Measurements from ENCODE around the gene CGN.

CGN gene

GRCh38 chr1:151540021-151540981, 29.1 kb downstream of the CGN start, which contains the start of gene TUFT1:
TUFT1 (plus strand) TSS chr1:151540309; CDS start chr1:151540367, 58 bp downstream.
- in situ Hi-C loops (cut with MboI; ENCODE audit: low pct_unique_long_range_greater_than_20kb, low sequenced_read_pairs), result no loop called here
- peak; percentile 96 for DNase-seq

GRCh38 chr1:151540982-151541377, 29.8 kb downstream of the CGN start:
- peak; percentile 54 for DNase-seq

DNA sequence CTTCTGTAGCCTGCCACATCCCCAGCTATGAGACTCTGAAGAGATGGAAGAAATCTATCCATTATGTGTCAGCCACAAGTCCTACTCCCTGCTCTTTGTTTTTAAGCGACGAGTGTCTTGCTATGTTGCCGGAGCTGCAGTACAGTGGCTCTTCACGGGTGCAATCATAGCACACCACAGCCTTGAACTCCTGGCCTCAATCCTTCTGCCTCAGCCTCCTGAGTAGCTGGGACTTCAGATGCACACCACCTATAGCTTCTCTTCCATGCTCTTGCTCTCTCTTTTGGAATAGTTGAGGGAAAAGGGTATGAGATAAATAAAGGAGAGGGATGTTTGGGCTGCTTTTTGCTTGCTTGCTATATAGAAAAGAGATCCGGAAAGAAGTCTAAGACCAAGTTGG, 30.6 kb downstream of the CGN start:
- no peak for DNase-seq
- in situ Hi-C loops (cut with MboI; ENCODE audit: low pct_unique_long_range_greater_than_20kb, low sequenced_read_pairs), result no loop called here

More at GRCh38 chr1:151540982-151541377, 29.8 kb downstream of the CGN start:
- in situ Hi-C loops (cut with MboI; ENCODE audit: low pct_unique_long_range_greater_than_20kb, low sequenced_read_pairs), result no loop called here

GRCh38 chr1:151542710-151543129, 31.5 kb downstream of the CGN start:
- DNase-seq, result no peak
- in situ Hi-C loops (cut with MboI; ENCODE audit: low pct_unique_long_range_greater_than_20kb, low sequenced_read_pairs), result no loop called here

GRCh38 chr1:151545542-151545941, 34.4 kb downstream of the CGN start:
- in situ Hi-C loops (cut with MboI; ENCODE audit: low pct_unique_long_range_greater_than_20kb, low sequenced_read_pairs), result no loop called here

DNA sequence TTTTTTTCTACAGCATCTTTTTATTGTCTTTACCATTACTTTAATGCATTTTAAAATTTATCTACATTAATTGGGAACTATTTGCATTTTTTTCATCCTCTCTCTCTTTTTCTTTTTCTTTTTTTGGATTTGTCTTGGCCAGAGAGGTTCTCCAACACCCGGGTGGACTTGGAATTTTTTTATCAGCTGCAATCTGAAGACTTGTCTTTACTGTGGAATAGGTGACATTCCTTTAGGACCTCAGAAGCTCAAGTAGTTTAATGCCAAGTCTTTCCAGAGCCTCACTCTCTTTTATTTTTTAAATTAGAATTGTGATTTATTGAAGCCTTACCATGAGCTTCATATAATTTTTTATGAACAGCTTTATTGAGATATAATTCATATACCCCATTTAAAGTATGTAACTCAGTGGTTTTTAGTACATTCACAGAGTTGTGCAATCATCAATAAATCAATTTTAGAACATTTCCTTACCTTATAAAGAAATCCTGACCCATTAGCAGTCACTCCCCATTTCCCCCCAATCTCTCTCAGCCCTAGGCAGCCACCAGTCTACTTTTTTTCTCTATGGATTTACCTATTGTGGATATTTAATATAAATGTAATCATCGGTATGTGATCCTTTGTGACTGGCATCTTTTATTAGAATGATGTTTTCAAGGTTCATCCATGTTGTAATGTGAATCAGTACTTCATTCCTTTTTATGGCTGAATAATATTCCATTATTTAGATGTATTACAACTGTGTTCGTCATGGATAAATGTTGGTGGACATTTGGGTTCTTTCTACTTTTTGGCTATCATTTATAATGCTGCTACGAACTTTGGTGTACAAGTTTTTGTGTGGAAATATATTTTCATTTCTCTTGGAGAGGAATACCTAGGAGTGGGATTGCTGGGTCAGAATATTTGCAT, 35.1 kb downstream of the CGN start:
- DNase-seq, result no peak
- in situ Hi-C loops (cut with MboI; ENCODE audit: low pct_unique_long_range_greater_than_20kb, low sequenced_read_pairs), result no loop called here

More at GRCh38 chr1:151545542-151545941, 34.4 kb downstream of the CGN start:
- no peak for DNase-seq

GRCh38 chr1:151547119-151547899, 36.1 kb downstream of the CGN start:
- DNase-seq, result peak; percentile 16
- in situ Hi-C loops (cut with MboI; ENCODE audit: low pct_unique_long_range_greater_than_20kb, low sequenced_read_pairs), result no loop called here

- in situ Hi-C loops (cut with MboI; ENCODE audit: low pct_unique_long_range_greater_than_20kb, low sequenced_read_pairs), result no loop called here
- DNase-seq, result no peak
Observed at GRCh38 chr1:151547900-151548230, 36.7 kb downstream of the CGN start.

DNA sequence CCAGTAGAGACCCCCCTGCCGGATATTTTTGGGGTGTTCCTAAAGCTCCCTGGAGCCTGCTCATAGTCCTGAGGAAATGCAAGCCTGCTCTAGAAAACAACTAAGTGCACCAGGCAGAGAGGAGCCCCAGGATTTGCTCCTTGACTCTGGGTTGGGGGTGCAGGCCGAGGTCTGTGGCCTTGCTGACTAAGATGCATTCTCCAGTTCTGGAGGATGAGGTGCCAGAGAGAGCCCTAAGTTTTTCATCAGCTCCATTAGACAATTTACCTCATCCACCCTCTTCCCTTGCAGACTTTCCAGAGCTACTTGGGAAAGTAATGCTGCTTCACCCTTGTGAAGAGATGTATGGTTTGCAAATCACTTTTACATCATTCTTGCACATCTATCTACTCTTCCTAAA, 38.0 kb downstream of the CGN start:
- in situ Hi-C loops (cut with MboI; ENCODE audit: low pct_unique_long_range_greater_than_20kb, low sequenced_read_pairs), result no loop called here
- DNase-seq, result no peak

DNA sequence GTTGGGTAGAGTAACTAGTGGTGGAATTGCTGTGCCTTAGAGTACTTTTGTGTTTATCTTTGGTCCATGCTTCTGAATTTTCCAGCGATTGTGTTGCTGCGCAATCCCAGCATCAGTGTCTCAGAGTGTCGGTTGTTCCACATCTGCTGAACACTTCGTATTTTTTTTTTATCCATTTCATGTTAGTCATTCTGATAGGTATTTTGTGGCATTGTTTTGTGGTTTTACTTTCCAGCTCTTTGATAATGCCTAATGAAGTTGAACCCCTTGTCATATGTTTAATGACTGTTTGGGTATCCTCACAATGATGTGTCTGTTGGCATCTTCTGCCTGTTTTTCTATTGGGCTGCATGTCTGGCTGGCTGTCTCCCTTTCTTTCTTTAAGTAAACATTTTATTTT, 42.5 kb downstream of the CGN start:
- in situ Hi-C loops (cut with MboI; ENCODE audit: low pct_unique_long_range_greater_than_20kb, low sequenced_read_pairs), result no loop called here
- no peak for DNase-seq

DNA sequence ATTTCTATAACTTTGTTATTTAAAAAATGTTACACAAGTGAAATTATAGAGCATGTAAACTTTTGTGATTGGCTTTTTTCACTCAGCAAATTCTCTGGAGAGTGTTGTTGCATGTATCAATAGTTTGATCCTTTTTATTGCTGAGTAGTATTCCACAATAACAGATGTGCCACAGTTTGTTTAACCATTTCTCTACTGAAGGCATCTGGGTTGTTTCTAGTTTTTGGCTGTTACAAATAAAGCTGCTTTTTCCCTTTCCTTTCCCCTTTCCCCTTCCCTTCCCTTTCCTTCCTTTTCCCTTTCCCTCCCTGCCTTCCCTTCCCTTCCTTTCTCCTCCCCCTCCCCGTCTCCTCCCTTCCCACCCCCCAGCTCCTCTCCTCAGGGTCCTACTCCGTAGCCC, 44.9 kb downstream of the CGN start:
- in situ Hi-C loops (cut with MboI; ENCODE audit: low pct_unique_long_range_greater_than_20kb, low sequenced_read_pairs), result no loop called here
- no peak for DNase-seq

GRCh38 chr1:151562661-151563060, 51.5 kb downstream of the CGN start:
- in situ Hi-C loops (cut with MboI; ENCODE audit: low pct_unique_long_range_greater_than_20kb, low sequenced_read_pairs), result no loop called here
- DNase-seq, result no peak

DNA sequence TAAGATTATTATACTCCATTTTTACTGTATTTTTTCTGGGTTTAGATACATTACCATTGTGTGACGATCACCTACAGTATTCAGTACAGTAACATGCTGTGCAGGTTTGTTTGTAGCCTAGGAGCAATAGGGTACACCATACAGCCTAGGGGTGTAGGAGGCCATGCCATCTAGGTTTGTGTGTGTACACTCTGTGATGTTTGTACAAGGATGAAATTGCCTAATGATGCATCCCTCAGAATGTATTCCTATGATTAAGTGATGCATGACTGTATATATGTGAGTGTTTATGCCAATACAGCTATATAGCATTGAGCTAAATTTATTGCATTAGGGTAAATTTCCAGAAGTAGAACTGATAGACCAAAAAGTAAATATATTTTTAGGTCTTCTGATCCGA, 52.2 kb downstream of the CGN start:
- in situ Hi-C loops (cut with MboI; ENCODE audit: low pct_unique_long_range_greater_than_20kb, low sequenced_read_pairs), result no loop called here
- no peak for DNase-seq

DNA sequence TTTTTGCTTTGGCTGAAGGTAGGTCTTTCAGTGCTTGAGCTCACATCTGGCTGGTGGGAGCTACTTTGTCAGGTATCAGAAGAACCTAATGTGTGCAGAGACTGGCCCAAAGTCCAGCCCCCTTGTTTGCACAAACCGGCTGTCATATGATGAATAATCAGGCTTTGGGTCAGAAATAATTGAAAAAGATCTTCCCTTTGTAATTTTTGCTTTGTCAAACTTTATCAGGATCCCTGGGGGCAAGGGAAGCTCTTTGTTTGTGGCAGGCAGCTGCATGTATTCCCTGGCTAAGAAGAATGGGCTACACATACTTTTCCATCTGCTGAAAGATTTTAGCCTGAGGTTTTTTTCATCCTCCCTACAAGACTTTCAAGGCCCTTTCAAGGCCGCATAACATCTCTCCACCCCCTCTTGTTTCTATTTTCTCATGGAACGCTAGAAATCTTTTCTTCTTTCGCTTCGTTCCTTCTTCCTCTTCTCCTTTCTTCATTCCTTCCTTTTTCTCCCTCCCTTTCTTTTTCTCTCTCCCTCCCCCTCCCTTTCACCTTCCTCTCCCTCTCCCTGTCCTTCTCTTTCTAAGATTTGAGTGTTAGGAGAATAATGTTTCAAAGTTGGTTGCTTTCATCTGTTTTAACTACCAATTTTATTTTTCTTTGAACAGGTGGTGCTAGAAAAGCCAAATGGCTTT, 54.5 kb downstream of the CGN start:
- in situ Hi-C loops (cut with MboI; ENCODE audit: low pct_unique_long_range_greater_than_20kb, low sequenced_read_pairs), result no loop called here
- DNase-seq, result no peak

DNA sequence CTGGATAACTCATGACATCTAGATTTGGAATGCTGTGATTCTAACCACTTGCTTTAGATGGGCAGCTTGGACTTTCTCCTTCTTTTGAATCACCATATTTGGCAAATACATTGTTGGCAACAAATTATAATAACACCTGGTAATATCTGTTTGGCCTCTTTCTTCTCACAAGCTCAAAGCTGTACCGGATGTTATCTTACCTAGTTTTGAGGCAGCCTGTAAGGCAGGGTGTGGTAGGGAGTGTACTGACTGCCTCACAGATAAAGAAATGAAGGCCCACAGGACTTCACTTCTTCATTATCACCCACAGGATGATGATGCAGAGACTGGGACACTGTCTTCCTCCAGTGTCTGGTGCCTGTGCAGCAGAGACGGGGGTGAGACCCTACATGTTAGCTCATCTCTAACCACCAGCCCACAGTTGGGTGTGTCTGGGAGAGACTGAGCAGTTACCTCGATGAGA, 57.5 kb downstream of the CGN start:
- in situ Hi-C loops (cut with MboI; ENCODE audit: low pct_unique_long_range_greater_than_20kb, low sequenced_read_pairs), result no loop called here
- DNase-seq, result no peak

- no peak for DNase-seq
- in situ Hi-C loops (cut with MboI; ENCODE audit: low pct_unique_long_range_greater_than_20kb, low sequenced_read_pairs), result no loop called here
Observed at GRCh38 chr1:151570819-151571218, 59.6 kb downstream of the CGN start.

GRCh38 chr1:151574575-151575529, 63.7 kb downstream of the CGN start:
- in situ Hi-C loops (cut with MboI; ENCODE audit: low pct_unique_long_range_greater_than_20kb, low sequenced_read_pairs), result no loop called here
- no peak for DNase-seq
